ENCODE results near the gene TNFAIP6.
"Not testable (repeated sequence)": the region's sequence is repeated elsewhere in the genome, so short reads cannot be mapped to it uniquely, and the experiment has no call there.

Gene TNFAIP6

GRCh38 chr2:151344191-151344590, 13.2 kb upstream of the TNFAIP6 start:
- not testable (repeated sequence) for H3K27me3 ChIP-seq (ENCODE audit: insufficient read depth, low read length); H3K4me3 ChIP-seq (ENCODE audit: low read length); H3K4me1 ChIP-seq (ENCODE audit: insufficient read depth, low read length); H3K36me3 ChIP-seq (ENCODE audit: insufficient read depth, low read length); H2AFZ ChIP-seq (ENCODE audit: low read depth, low read length); H3K9me3 ChIP-seq (ENCODE audit: low read length)

GRCh38 chr2:151344906-151345305, 12.5 kb upstream of the TNFAIP6 start:
- H2AFZ ChIP-seq (ENCODE audit: low read depth, low read length), result no peak overlapping the region
- H3K36me3 ChIP-seq (ENCODE audit: insufficient read depth, low read length), result no peaks in the 10 kb centered on the region
- H3K9me3 ChIP-seq (ENCODE audit: low read length), result no peaks in the 10 kb centered on the region
- no peak overlapping the region for H3K4me3 ChIP-seq (ENCODE audit: low read length)
- no peaks in the 10 kb centered on the region for H3K4me1 ChIP-seq (ENCODE audit: insufficient read depth, low read length)
- H3K27me3 ChIP-seq (ENCODE audit: insufficient read depth, low read length), result no peaks in the 10 kb centered on the region

DNA sequence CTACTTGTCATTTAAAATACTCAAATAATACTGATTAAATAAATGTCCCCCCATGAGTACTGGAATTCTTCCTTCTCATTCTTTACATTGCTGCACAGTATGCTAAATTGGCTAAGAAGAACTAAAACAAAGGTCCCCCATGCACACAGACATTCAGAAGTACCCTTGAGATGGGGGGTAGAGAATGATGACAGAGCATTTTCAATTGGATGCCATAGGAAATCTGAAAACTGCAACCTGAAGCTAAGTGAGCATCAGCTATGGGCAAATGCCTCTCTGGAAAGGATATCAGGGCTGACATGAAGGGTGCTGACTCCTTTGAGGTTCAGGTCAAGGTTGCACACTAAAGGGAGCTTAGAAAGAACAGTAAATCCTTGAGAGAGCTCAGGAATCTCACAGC, 10.1 kb upstream of the TNFAIP6 start:
- H3K4me3 ChIP-seq (ENCODE audit: low read length), result no peak overlapping the region
- no peaks in the 10 kb centered on the region for H3K27me3 ChIP-seq (ENCODE audit: insufficient read depth, low read length)
- H3K9me3 ChIP-seq (ENCODE audit: low read length), result no peaks in the 10 kb centered on the region
- no peaks in the 10 kb centered on the region for H3K4me1 ChIP-seq (ENCODE audit: insufficient read depth, low read length)
- no peaks in the 10 kb centered on the region for H3K36me3 ChIP-seq (ENCODE audit: insufficient read depth, low read length)
- no peak overlapping the region for H2AFZ ChIP-seq (ENCODE audit: low read depth, low read length)

DNA sequence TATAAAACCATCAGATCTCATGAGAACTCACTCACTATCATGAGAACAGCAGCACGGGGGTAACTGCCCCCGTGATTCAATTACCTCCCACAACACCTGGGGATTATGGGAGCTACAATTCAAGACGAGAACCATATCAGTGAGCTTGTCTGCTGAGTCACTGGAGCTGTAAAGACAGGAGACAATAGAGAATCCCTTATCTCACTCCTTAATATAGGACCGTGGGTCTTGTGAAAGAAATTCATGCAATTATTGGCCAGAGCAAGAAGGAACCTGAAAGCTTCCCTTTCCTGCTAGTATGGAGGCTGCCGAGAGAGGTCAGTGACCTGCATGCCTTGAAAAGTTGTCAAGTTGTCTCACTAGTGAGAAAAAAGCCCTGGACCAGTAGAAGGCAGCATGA, 9.5 kb upstream of the TNFAIP6 start:
- Histone ChIP-seq H3K27me3 (ENCODE audit: insufficient read depth, low read length) (no peaks in the 10 kb centered on the region), H3K4me1 (ENCODE audit: insufficient read depth, low read length) (no peaks in the 10 kb centered on the region), H2AFZ (ENCODE audit: low read depth, low read length) (no peak overlapping the region), H3K9me3 (ENCODE audit: low read length) (no peaks in the 10 kb centered on the region), H3K4me3 (ENCODE audit: low read length) (no peak overlapping the region), H3K36me3 (ENCODE audit: insufficient read depth, low read length) (no peaks in the 10 kb centered on the region)

DNA sequence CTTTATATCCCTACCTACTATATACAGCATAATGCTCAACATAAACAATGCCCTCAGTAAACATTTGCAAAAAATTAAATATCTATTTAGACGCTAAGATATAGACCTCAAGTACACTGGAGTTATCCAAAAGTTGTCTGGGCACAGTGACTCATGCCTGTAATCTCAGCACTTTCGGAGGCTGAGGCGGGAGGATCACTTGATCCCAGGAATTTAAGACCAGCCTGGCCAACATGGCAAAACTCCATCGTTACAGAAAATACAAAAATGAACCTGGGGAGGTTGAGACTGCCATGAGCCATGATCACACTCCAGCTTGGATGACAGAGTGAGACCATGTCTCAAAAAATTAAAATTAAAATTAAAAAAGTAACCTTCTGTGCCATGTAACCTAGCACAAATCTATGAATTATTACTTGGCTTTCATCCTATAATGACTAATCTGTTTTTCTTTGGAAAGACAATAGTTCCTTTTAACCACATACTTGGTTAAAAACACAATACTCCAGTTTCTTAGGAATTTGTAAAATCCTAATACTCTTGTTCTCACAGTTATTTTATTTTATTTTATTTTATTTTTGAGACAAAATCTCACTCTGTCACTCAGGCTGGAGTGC, 6.7 kb upstream of the TNFAIP6 start:
- H2AFZ ChIP-seq (ENCODE audit: low read depth, low read length), result no peak overlapping the region
- H3K36me3 ChIP-seq (ENCODE audit: insufficient read depth, low read length), result no peaks in the 10 kb centered on the region
- H3K9me3 ChIP-seq (ENCODE audit: low read length), result no peaks in the 10 kb centered on the region
- H3K4me1 ChIP-seq (ENCODE audit: insufficient read depth, low read length), result no peaks in the 10 kb centered on the region
- H3K4me3 ChIP-seq (ENCODE audit: low read length), result no peak overlapping the region
- no peaks in the 10 kb centered on the region for H3K27me3 ChIP-seq (ENCODE audit: insufficient read depth, low read length)

- Histone ChIP-seq H3K27me3 (ENCODE audit: insufficient read depth, low read length) (no peaks in the 10 kb centered on the region), H2AFZ (ENCODE audit: low read depth, low read length) (no peak overlapping the region), H3K4me3 (ENCODE audit: low read length) (no peak overlapping the region), H3K36me3 (ENCODE audit: insufficient read depth, low read length) (no peaks in the 10 kb centered on the region), H3K9me3 (ENCODE audit: low read length) (no peaks in the 10 kb centered on the region), H3K4me1 (ENCODE audit: insufficient read depth, low read length) (no peaks in the 10 kb centered on the region)
Observed at GRCh38 chr2:151353995-151354394, 3.4 kb upstream of the TNFAIP6 start.

- Histone ChIP-seq H3K27me3 (ENCODE audit: insufficient read depth, low read length) (no peaks in the 10 kb centered on the region), H2AFZ (ENCODE audit: low read depth, low read length) (no peak overlapping the region), H3K4me3 (ENCODE audit: low read length) (no peak overlapping the region), H3K36me3 (ENCODE audit: insufficient read depth, low read length) (no peaks in the 10 kb centered on the region), H3K9me3 (ENCODE audit: low read length) (no peaks in the 10 kb centered on the region), H3K4me1 (ENCODE audit: insufficient read depth, low read length) (no peaks in the 10 kb centered on the region)
Observed at GRCh38 chr2:151354807-151355206, 2.6 kb upstream of the TNFAIP6 start.

GRCh38 chr2:151358166-151358970, 976 bp downstream of the TNFAIP6 start:
- Histone ChIP-seq H3K27me3 (ENCODE audit: insufficient read depth, low read length) (no peaks in the 10 kb centered on the region), H3K4me1 (ENCODE audit: insufficient read depth, low read length) (no peaks in the 10 kb centered on the region), H3K36me3 (ENCODE audit: insufficient read depth, low read length) (no peaks in the 10 kb centered on the region), H3K9me3 (ENCODE audit: low read length) (no peaks in the 10 kb centered on the region), H2AFZ (ENCODE audit: low read depth, low read length) (no peak overlapping the region), H3K4me3 (ENCODE audit: low read length) (no peak overlapping the region)

DNA sequence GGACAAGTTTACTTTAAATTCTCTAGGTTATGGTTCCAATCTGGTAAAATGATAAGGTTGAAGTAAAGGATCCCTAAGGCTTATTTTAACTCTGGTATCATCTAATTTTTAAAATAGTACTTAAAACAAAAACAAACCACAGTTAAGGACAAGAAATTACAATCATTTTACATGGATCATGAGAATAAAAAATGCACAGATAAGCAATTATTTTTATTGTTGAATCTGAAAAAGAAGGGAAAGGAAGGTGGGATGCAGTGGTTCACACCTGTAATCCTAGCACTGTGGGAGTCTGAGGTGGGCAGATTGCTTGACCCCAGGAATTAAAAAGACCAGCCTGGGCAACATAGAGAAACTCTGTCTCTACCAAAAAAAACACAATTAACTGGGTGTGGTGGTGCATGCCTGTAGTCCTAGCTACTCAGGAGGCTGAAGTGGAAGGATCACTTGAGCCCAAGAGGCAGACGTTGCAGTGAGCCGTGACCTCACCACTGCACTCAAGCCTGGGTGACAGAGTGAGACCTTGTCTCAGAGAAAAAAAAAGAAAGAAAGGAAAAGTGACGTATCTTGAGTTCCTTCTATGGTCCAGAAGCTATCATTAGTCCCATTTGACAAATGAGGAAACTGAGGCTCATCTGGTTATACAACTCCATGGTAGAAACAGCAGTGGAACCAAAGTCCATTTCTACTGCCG, 2.5 kb downstream of the TNFAIP6 start:
- Histone ChIP-seq H2AFZ (ENCODE audit: low read depth, low read length) (no peak overlapping the region), H3K4me1 (ENCODE audit: insufficient read depth, low read length) (no peaks in the 10 kb centered on the region), H3K9me3 (ENCODE audit: low read length) (no peaks in the 10 kb centered on the region), H3K27me3 (ENCODE audit: insufficient read depth, low read length) (no peaks in the 10 kb centered on the region), H3K36me3 (ENCODE audit: insufficient read depth, low read length) (no peaks in the 10 kb centered on the region), H3K4me3 (ENCODE audit: low read length) (no peak overlapping the region)

DNA sequence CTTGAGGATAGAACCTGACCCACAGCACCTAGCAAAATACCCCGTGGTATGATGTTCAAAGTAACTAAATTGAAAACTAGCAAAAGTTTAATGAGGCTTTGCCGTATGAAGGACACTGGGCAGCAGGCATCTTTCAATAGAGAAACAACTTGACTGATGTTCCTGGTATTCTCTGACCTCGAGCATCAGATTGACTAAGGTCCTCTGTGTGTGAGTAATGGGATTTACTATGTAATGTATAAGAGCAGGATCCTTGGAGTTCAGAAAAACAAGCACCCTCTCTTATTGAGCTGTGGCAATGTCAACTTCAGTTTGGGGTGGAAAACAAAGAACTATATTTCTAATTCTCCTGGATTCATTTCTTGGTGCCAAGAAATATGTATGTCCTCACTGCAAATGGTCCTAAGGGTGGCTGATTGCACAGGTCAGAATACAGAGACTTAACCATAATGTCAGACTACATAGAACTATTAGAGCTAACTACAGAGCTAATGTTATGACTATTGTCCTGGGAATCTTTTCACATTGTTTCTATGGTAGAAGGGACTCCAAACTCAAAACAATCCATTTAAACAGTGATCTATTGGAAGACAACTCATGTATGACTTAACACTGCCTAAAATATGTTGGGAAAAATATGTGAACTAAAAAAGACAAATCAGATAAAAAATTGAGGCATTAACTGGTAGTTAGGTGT, 4.4 kb downstream of the TNFAIP6 start:
- no peaks in the 10 kb centered on the region for H3K9me3 ChIP-seq (ENCODE audit: low read length)
- H3K27me3 ChIP-seq (ENCODE audit: insufficient read depth, low read length), result no peaks in the 10 kb centered on the region
- no peak overlapping the region for H2AFZ ChIP-seq (ENCODE audit: low read depth, low read length)
- H3K4me3 ChIP-seq (ENCODE audit: low read length), result no peak overlapping the region
- no peaks in the 10 kb centered on the region for H3K4me1 ChIP-seq (ENCODE audit: insufficient read depth, low read length)
- H3K36me3 ChIP-seq (ENCODE audit: insufficient read depth, low read length), result no peaks in the 10 kb centered on the region

DNA sequence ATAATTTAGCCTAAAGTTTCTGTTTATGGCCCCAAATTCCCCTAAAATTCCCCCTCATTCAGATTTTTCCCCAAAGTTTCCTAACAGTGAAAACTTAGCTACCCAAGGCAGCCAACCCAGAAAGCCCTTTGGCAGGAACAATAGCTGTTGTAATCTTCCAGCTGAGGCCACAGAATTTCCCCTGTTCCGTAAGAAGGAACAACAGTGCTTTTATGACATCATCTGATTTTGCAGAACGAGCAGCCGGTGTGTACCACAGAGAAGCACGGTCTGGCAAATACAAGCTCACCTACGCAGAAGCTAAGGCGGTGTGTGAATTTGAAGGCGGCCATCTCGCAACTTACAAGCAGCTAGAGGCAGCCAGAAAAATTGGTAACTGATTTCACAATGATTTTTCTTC, 6.3 kb downstream of the TNFAIP6 start:
- Histone ChIP-seq H3K36me3 (ENCODE audit: insufficient read depth, low read length) (no peaks in the 10 kb centered on the region), H3K9me3 (ENCODE audit: low read length) (no peaks in the 10 kb centered on the region), H3K27me3 (ENCODE audit: insufficient read depth, low read length) (no peaks in the 10 kb centered on the region), H3K4me3 (ENCODE audit: low read length) (no peak overlapping the region), H2AFZ (ENCODE audit: low read depth, low read length) (no peak overlapping the region), H3K4me1 (ENCODE audit: insufficient read depth, low read length) (no peaks in the 10 kb centered on the region)

GRCh38 chr2:151367571-151367970, 10.2 kb downstream of the TNFAIP6 start:
- no peaks in the 10 kb centered on the region for H3K27me3 ChIP-seq (ENCODE audit: insufficient read depth, low read length)
- no peak overlapping the region for H3K4me3 ChIP-seq (ENCODE audit: low read length)
- H2AFZ ChIP-seq (ENCODE audit: low read depth, low read length), result no peak overlapping the region
- H3K36me3 ChIP-seq (ENCODE audit: insufficient read depth, low read length), result no peaks in the 10 kb centered on the region
- no peaks in the 10 kb centered on the region for H3K4me1 ChIP-seq (ENCODE audit: insufficient read depth, low read length)
- H3K9me3 ChIP-seq (ENCODE audit: low read length), result no peaks in the 10 kb centered on the region

DNA sequence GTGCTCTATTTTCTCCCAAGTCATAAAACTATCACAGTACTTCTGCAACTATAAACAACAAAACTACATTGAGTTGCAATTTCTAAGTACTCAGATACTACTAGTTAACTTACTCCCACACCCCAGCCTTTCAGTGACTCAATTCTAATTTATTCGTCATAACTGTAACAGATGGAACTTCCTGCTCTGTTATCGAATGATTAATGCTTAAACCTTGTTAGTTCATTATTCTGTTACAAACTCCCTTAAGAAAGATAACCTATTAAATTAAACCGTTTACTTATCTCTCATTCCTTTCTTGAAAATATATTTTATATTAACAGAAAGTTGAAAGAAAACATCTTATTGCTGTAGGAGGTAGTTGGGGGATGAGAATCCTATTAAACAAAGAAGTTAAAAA, 17.0 kb downstream of the TNFAIP6 start:
- H3K9me3 ChIP-seq (ENCODE audit: low read length), result no peaks in the 10 kb centered on the region
- H3K36me3 ChIP-seq (ENCODE audit: insufficient read depth, low read length), result no peaks in the 10 kb centered on the region
- H3K4me3 ChIP-seq (ENCODE audit: low read length), result no peak overlapping the region
- H2AFZ ChIP-seq (ENCODE audit: low read depth, low read length), result no peak overlapping the region
- H3K4me1 ChIP-seq (ENCODE audit: insufficient read depth, low read length), result peaks cover 14% of the 10 kb centered on the region
- no peaks in the 10 kb centered on the region for H3K27me3 ChIP-seq (ENCODE audit: insufficient read depth, low read length)
